Right hindlimb (tissue), 1 donor: Measurements from ENCODE around the gene DHX58.

Experiments used
- DNase-seq: peaks from one replicate; pipeline ENCODE4 v3.0.0-alpha.2; 2018

DHX58 gene

DNA sequence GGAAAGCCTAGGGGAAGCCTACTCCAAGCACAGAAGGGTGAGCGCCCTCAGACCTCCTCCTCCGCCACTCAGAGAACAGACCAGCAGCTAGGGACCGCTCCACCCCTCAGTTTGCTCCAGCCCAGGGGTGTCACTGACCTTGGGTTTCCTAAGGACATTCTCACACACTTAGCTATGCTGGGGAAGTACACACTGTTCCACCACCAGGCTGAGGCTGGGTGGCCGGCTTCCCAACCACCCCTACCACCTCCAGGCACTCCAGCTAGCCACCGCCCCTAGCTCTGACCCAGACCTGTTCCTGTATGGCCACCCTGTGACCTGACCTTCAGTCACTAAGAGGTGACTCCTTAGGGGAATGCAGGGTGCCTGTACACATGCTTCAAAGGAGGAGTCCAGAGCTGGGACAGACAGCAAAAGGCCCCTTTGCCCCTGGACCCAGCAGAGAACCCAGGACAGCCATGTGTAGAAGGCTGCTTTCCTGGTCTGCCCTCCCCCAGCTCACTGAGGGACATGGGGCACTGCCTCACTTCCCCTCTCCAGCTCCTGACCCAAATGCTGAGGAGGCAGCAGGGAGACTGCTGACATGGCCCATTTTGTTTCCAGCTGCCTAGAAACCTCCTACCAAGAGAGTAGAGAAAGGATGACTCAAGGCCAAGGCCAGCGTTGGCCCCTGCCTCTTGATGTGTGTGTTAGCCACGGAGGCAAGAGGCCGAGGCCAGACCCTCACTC is 16.8 kb upstream of the DHX58 start:
- DNase-seq: no peak

DNA sequence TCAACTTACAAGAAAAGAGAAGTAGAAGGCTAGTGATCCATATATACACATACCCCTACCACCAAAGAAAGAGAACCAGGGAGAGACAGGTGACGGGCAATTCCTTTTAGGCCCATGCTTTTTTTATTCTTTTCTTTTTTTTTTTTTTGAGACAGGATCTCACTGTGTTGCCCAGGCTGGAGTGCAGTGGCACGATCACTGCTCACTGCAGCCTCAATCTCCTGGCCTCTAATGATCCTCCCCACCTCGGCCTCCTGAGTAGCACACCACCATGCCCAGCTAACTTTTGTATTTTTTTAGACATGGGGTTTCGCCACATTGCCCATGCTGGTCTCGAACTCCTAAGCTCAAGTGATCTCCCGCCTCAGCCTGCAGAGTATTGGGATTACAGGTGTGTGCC is 14.9 kb upstream of the DHX58 start:
- no peak for DNase-seq

DNA sequence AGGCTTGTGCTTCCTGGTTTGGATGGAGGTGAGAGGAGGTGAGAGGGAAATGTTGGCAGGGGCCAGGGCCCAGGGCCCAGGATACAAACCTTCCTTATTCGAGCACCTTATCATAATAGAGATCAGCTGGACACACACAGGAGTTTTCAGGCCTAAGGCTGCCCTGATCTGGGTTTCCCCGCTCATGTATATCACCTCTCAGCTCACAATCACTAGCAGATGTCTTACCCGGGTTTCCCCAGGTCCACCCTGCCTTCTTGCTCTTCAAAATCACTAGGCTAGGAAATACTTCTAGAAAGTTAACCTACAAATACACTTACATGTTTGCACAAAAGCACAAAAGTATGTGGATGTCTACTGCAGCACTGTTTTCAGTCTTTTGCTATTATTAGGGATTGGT is 14.3 kb upstream of the DHX58 start:
- DNase-seq: no peak

DNA sequence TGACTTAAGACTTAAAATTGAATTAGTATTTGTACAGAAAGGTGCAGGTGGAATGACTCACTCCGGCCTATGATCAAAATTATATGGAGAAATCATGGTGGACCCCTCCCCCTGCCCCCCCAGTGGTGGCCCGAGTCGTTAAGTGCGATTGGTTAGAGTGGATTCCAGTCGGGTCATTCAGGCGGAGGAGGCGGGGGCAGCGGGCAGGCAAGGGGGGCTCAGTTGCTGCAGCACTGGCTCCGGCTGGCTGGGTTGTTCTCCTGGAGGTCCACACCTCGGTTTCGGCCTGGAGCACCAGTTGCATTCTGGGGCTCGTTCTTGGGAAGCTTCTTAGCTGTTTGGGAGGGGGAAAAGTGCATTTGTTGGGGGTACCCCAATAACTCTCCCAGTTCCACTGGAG is 13.1 kb upstream of the DHX58 start:
- no peak for DNase-seq

DNA sequence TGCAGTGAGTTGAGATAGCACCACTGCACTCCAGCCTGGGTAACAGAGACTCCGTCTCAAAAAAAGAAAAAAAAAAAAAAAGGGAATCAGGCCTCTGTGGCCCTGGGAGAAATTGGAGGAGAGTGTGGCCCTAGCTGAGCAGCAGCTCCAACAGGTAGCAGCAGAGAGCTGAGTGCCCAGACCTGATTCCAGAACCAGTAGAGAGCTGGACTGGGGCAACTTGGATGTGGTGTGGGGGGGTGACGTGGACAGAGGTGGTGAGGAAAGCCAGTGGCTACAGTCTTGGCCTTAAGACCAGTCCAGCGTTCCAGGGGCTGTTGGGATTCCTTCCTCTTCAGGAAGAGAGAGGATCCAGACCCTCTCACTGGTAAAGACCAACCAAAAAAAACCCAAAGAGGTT is 11.7 kb upstream of the DHX58 start:
- DNase-seq: no peak

DNA sequence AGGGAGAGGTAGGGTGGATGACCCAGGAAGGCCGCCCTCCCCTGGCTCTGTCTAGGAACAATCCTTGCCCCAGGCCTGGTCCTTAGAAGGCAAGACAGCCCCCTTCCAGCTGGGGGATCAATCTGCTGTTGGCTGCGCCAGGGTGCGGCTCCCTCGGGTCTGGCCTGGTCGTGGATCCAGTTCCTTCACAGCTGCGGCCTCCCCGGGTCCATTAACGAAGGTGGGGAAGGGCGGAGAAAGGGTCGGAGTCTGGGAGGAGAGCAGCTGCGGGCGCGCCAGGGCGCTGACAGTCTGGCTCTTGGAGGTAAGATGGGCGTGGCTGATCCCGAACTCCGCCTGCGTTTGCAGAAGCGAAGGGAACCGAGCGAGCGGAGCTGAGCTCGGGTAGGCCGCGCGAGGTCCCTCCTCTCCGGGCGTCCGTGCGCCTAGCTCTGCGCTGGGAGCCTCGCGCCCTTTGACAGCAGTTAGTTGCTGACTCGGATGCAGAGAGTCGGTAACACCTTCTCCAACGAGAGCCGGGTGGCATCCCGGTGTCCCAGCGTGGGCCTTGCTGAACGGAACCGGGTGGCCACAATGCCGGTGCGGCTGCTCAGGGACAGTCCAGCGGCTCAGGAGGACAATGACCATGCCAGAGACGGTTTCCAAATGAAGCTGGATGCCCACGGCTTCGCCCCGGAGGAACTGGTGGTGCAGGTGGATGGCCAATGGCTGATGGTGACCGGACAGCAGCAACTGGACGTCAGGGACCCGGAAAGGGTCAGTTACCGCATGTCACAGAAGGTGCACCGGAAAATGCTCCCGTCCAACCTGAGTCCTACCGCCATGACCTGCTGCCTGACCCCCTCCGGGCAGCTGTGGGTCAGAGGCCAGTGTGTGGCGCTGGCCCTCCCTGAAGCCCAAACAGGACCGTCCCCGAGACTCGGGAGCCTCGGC is 10.1 kb upstream of the DHX58 start, which contains the start of gene HSPB9:
TSS of gene HSPB9 (plus strand) at position 434 of the 933 bp plus-strand sequence. CDS start at position 481, 47 bp downstream.
- DNase-seq: peak; percentile 73

DNA sequence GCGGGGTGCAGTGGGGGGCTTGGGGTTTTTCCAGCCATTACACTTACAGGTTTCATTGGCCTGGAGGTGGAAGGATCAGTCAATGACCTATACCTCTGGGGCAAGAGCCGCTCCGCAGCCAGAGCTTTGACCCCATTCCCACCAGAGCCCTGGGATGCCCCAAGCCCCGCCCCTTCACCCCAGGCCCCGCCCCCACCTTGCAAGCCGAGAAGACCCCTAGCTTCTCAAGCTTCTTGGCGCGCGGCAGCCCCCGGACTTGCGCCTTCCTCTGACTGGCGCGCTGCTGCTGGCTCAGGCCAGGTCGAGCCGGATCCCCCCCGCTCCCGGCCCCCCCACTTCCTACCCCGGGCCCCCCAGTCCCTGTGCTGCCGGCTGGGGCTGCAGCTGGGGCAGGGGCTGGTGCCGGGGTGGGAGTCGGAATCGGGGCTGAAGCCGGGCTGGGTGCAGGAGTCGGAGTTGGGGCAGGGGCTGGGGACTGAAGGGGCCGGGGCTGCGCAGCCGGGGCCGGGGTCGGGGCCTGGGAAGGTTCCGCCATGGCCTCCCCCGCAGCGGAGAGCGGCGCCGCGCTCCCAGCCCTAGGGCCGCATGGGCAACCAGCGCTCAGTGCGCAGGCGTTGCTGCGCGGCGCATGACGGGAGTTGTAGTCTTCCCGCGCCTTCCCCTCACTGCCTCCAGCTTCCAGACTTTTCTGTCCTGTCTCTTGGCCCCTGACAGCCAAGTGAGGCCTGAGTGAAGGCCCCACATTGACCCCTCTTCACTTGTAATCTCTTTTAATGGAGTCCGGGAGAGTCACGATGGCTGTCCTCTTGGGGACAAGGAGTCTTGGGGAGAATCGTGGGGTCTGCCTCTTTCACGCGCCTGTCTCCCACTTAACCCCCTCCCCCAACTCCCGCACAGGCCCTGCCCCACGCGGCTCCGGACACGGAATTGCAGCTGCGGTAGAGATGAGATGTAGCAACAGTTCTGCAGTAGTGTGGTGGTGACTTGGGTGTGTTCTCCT is 8.6 kb upstream of the DHX58 start, which contains the start of gene KAT2A:
TSS of gene KAT2A (minus strand) at position 598 of the 1,000 bp plus-strand sequence. CDS start at position 535, 63 bp downstream.
- peak; percentile 92 for DNase-seq

DNA sequence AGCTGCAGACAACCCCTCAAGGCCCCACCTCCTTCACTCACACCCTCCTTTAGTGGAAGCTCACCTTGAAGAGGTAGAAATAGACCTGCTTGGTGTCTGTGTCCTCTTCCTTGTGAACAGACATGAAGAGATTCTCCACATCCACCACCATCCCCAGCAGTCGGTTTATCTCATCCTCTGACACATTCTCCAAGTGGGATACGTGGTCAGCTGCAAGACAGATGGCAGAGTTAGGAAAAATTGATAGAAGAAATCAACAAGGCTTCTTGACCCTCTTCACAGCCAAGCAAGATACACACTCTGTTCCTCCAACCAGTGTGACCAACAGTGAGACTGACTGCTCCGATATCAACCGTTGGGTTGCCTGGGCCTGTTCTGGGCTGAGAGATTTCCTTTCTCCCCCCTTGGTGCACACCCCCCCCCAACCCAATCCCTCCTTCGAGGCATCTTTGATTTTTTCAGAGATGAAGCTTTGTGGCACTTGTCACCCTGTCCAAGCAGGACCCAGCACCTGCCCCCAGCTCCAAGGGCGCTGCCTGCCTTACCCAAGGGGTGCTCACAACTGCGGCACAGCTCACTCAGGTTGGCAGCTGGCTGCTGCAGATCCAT is 7.8 kb upstream of the DHX58 start:
- DNase-seq: no peak

DNA sequence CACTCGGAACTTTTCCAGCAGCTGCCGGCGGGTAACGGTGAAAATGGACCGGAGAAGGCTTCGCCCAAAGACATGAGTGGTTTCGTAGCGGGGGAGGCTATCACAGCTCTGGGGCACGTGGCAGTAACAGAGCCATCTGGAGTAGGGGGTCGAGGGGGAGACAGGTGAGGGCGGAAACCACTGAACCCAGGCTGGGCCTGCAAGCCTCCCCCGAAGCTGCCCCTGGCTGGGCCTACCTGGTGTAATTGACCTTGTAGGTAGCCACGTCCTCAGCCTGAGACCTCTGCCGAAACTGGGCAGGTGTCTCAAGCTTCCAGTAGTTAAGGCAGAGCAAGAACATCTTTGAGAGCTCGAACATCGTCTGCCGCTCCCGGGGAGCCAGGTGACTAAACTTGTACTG is 6.8 kb upstream of the DHX58 start:
- no peak for DNase-seq

DNA sequence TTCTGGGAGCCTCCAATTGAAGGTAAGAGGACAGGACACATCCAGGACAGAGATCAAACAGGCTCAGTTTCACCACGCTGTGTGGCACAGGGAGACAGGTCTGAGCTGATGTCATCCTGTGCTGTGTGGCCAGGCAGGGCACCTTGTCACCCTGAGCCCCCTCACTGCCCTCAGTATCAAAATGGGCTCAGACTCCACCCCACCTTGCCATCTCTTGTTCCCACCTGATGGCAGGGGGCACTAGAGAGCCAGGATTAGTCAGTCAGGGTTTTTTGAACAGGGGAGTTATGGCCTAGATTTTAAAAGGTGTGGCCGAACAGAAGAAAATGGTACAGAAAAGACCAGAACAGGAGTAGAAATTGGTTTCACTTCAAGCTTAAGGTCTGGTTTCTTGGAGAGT is 6.0 kb upstream of the DHX58 start:
- no peak for DNase-seq

DNA sequence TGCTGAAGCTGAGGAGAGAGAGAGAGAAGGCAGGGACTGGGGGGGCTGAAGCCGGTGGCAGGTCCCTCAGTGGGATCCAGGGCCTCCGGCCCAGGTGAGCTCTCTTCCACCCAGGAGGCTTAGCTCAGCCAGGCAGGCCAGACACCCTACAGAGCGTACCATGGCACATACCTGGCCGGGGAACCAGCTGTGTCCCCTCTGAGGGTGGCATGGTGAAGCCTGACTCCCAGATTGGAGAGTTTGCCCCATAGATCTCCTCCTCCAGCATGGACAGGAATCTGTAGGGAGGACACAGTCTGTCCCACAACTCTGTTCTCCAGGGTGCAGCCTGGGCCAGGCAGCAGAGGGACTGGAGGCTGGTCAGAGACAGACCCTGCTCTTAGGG is 5.6 kb upstream of the DHX58 start:
- no peak for DNase-seq

DNA sequence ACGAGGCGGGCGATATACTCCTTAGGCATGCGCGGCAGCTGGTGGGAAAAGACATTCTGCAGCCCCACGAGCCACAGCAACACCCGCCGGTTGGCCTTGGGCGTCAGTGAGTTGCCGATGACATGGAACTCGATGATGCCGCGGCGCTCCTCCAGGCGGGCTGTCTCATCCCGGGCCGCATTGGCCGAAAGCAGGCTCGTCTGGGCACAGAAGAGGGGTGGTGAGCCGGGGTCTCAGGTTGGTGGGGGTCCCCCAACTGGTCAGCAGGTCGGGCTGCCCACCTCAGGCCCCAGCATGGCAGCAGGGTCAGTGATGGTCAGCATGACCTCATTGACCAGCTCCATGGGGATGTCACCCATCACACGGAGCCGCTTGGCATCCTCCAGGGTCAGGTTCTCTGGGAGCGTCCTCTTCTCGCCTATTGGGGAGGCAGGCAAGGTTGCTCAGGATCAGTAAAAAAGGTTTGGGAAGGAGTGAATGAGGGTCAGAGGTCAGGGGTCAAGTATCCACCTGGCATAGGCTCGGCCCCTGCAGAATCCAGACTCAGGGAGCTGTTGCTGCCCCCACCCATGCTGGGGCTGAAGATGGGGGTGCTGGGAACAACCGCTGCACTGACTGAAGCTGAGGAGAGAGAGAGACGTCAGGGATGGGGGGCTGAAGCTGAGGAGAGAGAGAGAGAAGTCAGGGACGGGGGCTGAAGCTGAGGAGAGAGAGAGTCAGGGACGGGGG is 5.0 kb upstream of the DHX58 start:
- no peak for DNase-seq

DNA sequence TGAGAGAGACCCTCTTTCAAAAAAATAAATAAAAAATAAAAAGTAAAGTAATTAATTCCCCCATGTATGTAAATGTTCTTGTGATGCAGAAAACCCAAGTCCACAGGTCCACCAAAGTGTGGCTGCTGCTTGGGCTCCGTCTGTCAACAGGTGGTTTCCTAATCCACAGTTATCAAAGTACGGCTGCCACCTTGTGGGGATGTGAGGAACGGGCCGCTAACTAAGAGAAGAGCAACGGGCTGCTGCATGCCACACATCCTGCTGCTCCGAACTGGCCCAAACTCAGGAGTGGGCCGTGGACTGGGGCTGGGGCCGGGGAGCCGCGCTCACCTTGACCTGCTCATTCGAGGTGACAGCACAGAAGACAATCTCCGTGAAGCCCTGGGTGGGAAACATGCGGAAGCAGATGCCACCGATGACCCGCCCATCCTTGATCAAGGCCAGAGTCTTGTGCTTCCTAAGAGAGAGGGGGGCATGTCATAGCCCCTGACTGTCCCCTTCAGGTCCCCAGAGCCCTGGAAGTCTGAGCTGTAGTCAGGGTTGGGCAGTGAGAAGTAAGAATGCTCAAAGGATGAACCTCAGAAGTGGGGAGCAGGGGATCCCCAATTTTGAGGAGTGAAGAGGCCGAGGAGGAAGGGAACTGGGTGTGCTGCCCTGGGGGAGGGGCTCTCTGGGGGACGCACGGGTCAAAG is 4.3 kb upstream of the DHX58 start:
- DNase-seq: peak; percentile 88

DNA sequence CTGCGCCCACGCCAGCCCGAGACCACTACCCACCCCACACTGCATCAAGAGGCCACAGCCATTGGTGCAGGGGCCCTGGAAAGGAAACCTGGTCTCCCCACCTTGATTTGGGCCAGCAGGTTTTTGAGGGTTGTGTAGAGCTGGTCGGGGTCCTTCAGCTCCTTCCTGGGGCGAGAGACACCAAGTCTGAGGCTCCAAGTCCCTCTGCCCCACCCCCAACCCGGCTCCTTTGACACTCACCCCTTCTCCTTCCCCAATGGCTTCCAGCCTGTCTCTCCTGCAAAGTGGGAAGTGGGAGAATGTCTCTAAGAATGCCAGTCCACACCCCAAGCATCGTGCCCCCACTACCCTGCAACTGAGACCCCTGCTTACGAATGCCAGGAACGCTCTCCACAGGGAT is 1.6 kb upstream of the DHX58 start:
- DNase-seq: no peak

DNA sequence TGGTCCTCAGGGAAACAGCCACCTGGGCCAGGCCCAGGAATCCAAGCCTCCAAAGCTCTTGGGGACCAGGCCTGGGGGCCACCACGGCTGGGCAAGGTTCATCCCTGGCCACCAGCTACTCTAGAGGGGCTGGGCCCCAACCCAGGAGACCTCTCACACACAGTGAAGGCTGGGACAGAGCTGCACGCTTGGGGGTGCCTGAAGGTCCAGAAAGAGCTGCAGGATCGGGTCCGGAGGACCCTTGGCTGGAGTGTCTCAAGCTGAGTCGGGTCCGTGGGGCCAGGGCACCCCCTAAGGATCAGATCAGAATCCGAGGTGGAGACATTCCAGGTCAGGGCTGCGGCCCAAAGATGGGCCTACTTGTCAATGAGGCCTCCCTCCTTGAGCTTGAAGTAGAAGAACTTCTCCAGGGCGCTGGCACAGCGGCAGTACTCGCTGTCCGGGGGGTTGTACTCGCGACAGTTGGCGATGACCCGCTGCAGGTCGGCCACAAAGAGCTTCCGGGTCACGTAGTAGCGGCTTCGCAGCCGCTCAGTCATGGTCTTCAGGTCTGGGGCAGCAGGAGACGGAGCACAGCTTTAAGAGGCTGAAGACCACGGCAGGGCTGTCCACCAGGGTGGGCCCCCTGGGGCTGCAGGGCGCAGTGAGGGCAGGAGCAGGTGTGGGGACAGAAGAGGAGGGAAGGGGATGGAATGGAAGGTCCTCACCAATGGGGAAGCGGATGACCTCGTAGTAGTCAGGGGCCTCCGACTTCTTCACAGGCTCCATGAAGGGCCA is 967 bp upstream of the DHX58 start:
- no peak for DNase-seq

DNA sequence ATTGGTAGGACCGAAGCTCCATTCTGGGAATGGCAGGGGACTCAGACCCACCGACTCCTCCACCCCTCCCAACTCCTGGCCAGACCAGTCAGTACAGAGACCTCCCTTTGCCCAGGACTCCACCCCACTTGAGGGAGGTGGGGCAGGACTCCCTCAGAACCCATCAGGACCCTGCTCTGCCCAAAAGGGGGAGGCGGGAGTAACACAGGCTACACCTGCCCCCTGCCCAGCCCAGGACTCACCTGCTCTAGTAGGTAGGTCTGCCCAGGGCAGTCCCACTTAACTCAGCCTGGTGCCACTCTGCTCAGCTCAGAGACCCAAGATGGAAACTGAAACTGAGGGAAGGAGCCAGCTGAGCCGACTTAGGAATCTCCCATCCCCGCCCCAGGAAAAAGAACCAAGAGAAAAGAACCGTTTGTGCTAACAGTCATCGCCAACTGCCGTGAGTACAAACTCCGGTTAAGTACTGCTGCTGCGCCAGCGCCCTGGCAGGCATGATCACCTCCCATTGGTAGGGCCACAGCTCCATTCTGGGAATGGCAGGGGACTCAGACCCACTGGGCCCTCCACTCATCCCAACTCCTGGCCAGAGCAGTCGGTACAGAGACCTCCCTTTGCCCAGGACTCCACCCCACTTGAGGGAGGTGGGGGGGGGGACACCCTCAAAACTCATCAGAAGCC is 503 bp downstream of the DHX58 start:
- DNase-seq: no peak

DNA sequence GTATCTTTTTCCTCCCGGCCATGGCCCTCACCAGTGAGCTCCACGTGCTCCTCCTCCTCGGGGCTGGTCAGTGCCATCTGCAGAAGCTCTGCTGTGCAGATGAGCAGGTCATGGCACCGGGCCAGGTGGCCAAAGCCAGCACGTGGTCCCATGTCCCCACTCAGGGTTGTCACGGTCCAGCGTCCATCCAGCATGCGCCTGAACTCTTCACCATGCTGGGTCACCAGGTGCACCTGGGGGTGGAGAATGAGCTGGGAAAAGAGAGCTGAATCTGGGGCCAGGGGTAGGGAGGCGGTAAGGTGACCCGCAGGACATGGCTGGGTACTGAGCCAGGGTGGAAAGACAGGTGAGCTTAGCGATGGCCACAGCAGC is 1.3 kb downstream of the DHX58 start:
- no peak for DNase-seq

DNA sequence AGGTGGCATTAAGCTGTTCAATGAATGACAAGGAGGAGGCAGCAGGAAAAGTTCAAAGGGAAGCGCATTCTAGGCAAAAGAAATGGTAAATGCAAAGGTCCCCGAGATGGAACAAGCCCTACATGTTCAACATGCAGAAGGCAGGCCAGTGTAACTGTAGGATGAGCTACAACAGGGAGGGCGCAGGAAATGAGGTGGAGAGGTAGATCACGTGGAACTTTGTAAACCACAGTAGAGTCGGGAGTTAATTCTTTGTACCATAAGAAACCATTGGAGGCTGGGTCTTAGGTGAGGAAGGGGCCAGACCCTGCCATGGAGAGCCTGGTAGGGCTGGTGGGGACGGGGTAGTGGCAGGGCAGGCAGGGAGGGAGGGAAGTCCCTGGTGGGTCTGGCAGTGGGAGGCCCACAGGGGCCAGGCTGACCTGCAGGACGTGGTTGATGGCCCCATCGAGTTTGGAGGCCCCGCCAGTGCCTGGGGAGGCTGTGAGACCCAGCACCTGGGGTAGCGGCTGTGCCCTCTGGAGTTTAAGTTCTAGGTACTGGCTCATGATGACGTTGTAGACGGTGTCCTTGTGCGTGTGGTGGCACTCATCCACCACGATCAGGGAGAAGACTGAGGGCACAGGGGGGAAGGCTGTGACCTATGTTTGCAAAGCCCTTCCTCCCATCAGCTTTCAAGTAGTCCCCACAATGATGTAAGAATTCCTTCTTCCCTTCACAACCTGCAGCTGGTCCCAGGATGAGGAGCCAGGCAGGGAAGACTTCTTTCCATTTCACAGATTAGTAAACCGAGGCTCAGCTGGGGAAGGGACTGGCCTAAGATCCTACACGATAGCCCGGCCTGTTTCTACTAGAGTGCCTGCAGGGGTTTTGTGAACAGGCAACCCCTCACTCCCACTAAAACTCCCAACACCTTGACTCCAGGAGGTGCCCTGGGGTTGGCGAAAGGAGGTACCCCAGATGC is 1.9 kb downstream of the DHX58 start:
- no peak for DNase-seq
